Measurements from ENCODE around the gene NONO. TPM values are rescaled to one million over a fixed set of nuclear protein-coding genes. Genes with fewer than 3 reads are reported as not detected.

Gene NONO
- total and polyA plus RNA-seq, 2 of the 4 experiments (the other 2 are of a cell fraction) = 199 to 609 TPM

DNA sequence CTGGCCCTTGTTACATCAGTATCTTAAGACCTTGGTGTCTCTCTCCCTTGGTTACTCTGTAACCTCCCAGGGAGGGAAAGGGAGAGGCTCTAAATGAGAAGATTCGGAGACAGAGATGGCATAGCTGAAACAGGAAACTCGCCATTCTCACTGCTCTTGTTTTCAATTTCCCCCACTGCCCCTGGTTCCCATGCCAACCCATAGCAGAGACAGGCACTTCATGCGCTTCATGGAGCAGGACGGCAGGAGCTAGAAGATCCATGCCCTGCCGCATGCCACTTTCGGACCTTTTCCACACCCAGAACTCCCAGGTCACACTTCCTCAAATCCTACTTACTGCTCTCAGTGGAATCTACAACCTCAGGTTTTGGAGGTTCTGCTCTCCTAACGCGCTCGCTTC, 32.6 kb upstream of the NONO start:
- H3K9me3 ChIP-seq (ENCODE audit: control insufficient read depth, insufficient read depth, low read length) = no peaks in the 10 kb centered on the region
- no peak overlapping the region for H2BK5ac ChIP-seq (ENCODE audit: low read depth, low read length, poor library complexity, severe bottlenecking)
- CTCF ChIA-PET = no interaction called here
- TF ChIP-seq POLR2A (IDR thresholded peaks at IDR 0.05; ENCODE audit: low read depth, low read length) (no peak), BHLHE40 (IDR thresholded peaks at IDR 0.05; ENCODE audit: low read depth, low read length) (no peak), RFX5 (IDR thresholded peaks at IDR 0.05; ENCODE audit: low read depth, low read length) (no peak), RCOR1 (IDR thresholded peaks at IDR 0.05; ENCODE audit: insufficient replicate concordance, low read length) (no peak), FOS (IDR thresholded peaks at IDR 0.05; ENCODE audit: low read depth, low read length) (no peak), SMC3 (IDR thresholded peaks at IDR 0.05; ENCODE audit: low read depth, low read length) (no peak), CHD1 (IDR thresholded peaks at IDR 0.05; ENCODE audit: low read depth, low read length) (no peak), RAD21 (IDR thresholded peaks at IDR 0.05; ENCODE audit: low read length) (no peak), MAZ (IDR thresholded peaks at IDR 0.05; ENCODE audit: borderline replicate concordance, low read depth, low read length) (no peak)
- TF ChIP-seq, protein P1, sequence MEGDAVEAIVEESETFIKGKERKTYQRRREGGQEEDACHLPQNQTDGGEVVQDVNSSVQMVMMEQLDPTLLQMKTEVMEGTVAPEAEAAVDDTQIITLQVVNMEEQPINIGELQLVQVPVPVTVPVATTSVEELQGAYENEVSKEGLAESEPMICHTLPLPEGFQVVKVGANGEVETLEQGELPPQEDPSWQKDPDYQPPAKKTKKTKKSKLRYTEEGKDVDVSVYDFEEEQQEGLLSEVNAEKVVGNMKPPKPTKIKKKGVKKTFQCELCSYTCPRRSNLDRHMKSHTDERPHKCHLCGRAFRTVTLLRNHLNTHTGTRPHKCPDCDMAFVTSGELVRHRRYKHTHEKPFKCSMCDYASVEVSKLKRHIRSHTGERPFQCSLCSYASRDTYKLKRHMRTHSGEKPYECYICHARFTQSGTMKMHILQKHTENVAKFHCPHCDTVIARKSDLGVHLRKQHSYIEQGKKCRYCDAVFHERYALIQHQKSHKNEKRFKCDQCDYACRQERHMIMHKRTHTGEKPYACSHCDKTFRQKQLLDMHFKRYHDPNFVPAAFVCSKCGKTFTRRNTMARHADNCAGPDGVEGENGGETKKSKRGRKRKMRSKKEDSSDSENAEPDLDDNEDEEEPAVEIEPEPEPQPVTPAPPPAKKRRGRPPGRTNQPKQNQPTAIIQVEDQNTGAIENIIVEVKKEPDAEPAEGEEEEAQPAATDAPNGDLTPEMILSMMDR (conservative IDR thresholded peaks at IDR 0.05; ENCODE audit: low read depth, low read length) = no peak
- TF ChIP-seq, protein P2, sequence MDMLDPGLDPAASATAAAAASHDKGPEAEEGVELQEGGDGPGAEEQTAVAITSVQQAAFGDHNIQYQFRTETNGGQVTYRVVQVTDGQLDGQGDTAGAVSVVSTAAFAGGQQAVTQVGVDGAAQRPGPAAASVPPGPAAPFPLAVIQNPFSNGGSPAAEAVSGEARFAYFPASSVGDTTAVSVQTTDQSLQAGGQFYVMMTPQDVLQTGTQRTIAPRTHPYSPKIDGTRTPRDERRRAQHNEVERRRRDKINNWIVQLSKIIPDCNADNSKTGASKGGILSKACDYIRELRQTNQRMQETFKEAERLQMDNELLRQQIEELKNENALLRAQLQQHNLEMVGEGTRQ (IDR thresholded peaks at IDR 0.05; ENCODE audit: low read depth, low read length) = no peak
- H3K4me3 ChIP-seq (ENCODE audit: insufficient read depth, low read depth, low read length) = no peak overlapping the region
- ATAC-seq (ENCODE audit: low read depth) (no peak), DNase-seq (no peak)
- intact Hi-C loops (cut with micrococcal nuclease) (loop anchor here (5.0 kb wide), 1 partner anchor 116 kb away; the partner anchor contains the start of gene TAF1), in situ Hi-C loops (cut with MboI; ENCODE audit: low sequenced_read_pairs) (no loop called here), dilution Hi-C loops (cut with HindIII; ENCODE audit: low sequenced_read_pairs, unreplicated experiment) (no loop called here)
- H3K23ac ChIP-seq (ENCODE audit: low read depth, low read length) = no peak overlapping the region
- H2BK15ac ChIP-seq (ENCODE audit: low read depth, low read length) = no peak overlapping the region
- BruUV-seq (replicated peaks) = no TSS peak
- no peak overlapping the region for H2AFZ ChIP-seq (replicated peaks; ENCODE audit: low read length, poor library complexity)
- H3K36me3 ChIP-seq (ENCODE audit: control insufficient read depth, insufficient read depth, low read length) = peaks cover 37% of the 10 kb centered on the region
- H4K91ac ChIP-seq (ENCODE audit: insufficient read depth, low read depth, low read length) = no peak overlapping the region
- POLR2A ChIA-PET (ENCODE audit: unreplicated experiment) = no interaction called here
- H4K5ac ChIP-seq (ENCODE audit: low read depth, low read length) = no peak overlapping the region
- H3K4me2 ChIP-seq (ENCODE audit: low read depth, low read length) = no peak overlapping the region
- H4K8ac ChIP-seq (ENCODE audit: low read depth in 2 of 2, low read length in 2 of 2) = no peak overlapping the region
- no peaks in the 10 kb centered on the region for H4K20me1 ChIP-seq (ENCODE audit: insufficient read depth, low read length)
- 0 out of 2 replicates have a peak, but pooled peaks cover 2% of the 10 kb centered on the region for H3K9me1 ChIP-seq (ENCODE audit: insufficient read depth, low read length)
- no peak overlapping the region for H2AK9ac ChIP-seq (replicated peaks; ENCODE audit: low read depth, low read length, poor library complexity)
- no peak overlapping the region for H2BK120ac ChIP-seq (ENCODE audit: low read depth, low read length)
- H3K9ac ChIP-seq (ENCODE audit: low read depth, low read length) = no peak overlapping the region
- H3K56ac ChIP-seq (ENCODE audit: extremely low read depth, insufficient read depth, low read length) = no peak overlapping the region
- H3K4ac ChIP-seq (ENCODE audit: low read depth, low read length) = no peak overlapping the region
- no CpG with 5 or more reads among the region's 9 CpGs for WGBS, 2 experiments (ENCODE audit: extremely low coverage in 2 of 2, insufficient read length in 1 of 2)
- no peak overlapping the region for H2AK5ac ChIP-seq (ENCODE audit: low read depth, low read length)
- H3K79me1 ChIP-seq (ENCODE audit: low read depth in 1 of 2, low read length in 2 of 2) = peaks cover 3 to 27% of the 10 kb centered on the region in 2 experiments
- H3K18ac ChIP-seq (ENCODE audit: low read depth, low read length) = no peak overlapping the region
- H3K27me3 ChIP-seq (ENCODE audit: control insufficient read depth, insufficient read depth, low read length) = peaks cover 2% of the 10 kb centered on the region; the same call in 1 of the 2 replicates
- no peak overlapping the region for H3K27ac ChIP-seq (ENCODE audit: insufficient read depth, low read length)
- no peak overlapping the region for H2BK20ac ChIP-seq (ENCODE audit: low read depth, low read length)
- no peak overlapping the region for H3K14ac ChIP-seq (replicated peaks; ENCODE audit: low read depth, low read length)
- peaks cover 5% of the 10 kb centered on the region for H3K4me1 ChIP-seq (ENCODE audit: control insufficient read depth, insufficient read depth, low read length)

Data from IMR-90 (cell line).